Measurements from ENCODE around the gene SMARCC1.
"Not testable (repeated sequence)": the region's sequence is repeated elsewhere in the genome, so short reads cannot be mapped to it uniquely, and the experiment has no call there.

- TF ChIP-seq YY1 (IDR thresholded peaks at IDR 0.05; ENCODE audit: insufficient read depth, insufficient read length); ZNF274 (IDR thresholded peaks at IDR 0.05; ENCODE audit: low read depth, low read length); SUZ12 (IDR thresholded peaks at IDR 0.05; ENCODE audit: extremely low read depth, insufficient read depth, insufficient read length): not testable (repeated sequence)
Measured at GRCh38 chr3:47743352-47743751, 38.3 kb downstream of the SMARCC1 start.

Measured in NT2/D1 (cell line).